ENCODE data around the gene DNAH14. TPM values are rescaled to one million over a fixed set of nuclear protein-coding genes. Genes with fewer than 3 reads are reported as not detected.
"Not testable (repeated sequence)": the region's sequence is repeated elsewhere in the genome, so short reads cannot be mapped to it uniquely, and the experiment has no call there.

The DNAH14 gene
- total RNA-seq, 1 donor from 2014 or later = 17.4 TPM

DNA sequence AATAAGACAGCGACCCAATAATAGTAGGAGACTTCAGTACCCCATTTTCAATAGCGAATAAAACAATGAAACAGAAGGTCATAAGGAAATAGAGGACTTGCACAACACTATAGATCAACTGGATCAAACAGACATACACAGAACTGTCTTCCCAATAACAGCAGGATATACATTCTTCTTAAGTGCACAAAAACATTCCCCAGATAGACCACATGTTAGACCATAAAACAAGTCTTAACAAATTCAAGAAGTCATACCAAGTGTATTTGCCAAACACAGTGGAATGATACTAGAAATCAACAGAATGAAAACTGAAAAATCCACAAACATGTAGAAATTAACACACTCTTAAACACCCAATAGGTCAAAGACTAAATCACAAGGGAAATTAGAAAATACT, 420.4 kb downstream of the DNAH14 start:
- no peak for DNase-seq

DNA sequence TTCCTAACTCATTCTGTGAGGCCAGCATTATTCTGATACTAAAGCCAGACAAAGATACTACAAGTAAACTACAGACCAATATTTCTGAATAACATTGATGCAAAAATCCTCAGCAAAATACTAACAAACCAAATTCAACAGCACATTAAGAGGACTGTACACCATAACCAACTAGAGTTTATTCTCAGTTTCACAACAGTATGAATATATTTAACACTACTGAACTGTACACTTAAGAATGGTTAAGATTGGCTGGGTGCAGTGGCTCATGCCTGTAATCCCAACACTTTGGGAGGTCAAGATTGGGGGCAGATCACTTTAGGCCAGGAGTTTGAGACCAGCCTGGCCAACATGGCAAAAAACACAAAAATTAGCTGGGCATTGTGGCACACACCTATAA, 421.4 kb downstream of the DNAH14 start:
- DNase-seq = no peak

- DNase-seq = no peak
Measured at GRCh38 chr1:225354906-225355305, 425.4 kb downstream of the DNAH14 start.

DNA sequence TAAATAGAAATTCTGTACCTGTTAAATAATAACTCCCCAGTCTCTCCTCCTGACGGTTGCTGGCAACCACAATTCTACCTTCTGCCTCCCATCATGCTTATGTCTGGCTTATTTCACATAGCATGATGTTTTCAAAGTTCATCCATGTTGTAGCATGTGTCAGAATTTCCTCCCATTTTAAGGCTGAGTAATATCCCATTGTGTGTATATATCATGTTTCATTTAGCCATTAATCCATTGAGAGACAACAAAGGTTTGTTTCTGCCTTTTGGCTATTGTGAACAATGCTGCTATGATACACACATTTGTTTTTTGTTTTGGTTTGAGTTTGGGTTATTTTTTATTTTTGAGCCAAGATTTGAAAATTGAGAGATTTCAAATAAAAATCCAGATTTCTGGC, 426.4 kb downstream of the DNAH14 start:
- DNase-seq = no peak

GRCh38 chr1:225360119-225360518, 430.6 kb downstream of the DNAH14 start:
- DNase-seq = no peak

DNA sequence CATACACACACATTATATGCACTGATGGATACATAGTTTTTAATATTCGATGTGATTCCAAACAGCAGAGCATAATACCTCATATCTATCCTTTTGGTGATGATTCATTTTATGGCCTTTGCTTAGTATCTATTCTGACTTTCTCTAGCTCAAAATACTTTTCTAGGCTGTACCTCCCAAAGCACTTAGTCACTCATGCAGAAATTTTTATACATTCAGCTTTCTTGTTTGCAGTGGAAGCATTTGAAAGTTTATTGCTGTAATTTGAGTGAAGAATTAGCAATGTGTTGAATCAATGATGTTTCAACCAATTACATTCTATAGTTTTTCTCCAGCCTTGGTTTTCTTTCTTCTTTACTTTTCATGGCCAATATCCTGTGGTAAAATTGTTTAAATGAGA, 431.7 kb downstream of the DNAH14 start:
- no peak for DNase-seq

GRCh38 chr1:225362805-225363204, 433.3 kb downstream of the DNAH14 start:
- no peak for DNase-seq

DNA sequence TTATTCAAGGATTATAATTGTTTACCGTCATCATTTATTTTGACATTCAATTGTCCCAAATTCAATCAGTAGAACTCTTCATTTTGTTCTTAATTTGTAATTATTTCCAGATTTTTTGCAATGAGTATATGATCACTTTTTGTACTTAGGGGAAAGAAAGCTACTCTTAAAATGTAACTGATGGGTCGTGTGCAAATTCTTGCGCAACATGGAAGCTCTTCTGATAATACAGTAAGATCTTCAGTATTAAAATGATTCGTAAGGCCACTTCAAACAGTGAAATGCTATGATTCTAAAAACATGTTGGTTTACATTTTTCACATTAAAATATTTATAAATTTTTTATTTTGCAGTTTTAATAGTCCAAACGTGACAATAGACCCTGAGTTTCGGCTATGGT, 435.0 kb downstream of the DNAH14 start:
- no peak for DNase-seq

DNA sequence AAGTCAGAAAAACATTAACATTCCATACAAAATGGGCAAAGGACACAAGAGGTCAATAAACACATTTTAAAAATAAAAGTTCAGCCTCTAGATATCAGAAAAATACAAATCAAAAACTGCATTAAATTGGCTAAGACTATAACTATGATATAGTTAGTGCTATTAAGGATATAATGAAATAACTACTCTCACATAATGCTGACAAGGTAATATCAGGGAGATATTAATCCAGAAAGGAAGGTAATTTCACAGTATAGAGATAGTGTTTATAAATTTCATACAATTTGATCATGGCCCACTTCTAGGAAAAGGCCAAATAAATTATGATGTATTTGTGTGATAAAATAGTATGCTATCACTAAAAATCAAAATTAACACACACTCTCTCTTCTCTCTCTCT, 436.5 kb downstream of the DNAH14 start:
- DNase-seq = no peak

- DNase-seq = no peak
Measured at GRCh38 chr1:225366552-225366951, 437.1 kb downstream of the DNAH14 start.

DNA sequence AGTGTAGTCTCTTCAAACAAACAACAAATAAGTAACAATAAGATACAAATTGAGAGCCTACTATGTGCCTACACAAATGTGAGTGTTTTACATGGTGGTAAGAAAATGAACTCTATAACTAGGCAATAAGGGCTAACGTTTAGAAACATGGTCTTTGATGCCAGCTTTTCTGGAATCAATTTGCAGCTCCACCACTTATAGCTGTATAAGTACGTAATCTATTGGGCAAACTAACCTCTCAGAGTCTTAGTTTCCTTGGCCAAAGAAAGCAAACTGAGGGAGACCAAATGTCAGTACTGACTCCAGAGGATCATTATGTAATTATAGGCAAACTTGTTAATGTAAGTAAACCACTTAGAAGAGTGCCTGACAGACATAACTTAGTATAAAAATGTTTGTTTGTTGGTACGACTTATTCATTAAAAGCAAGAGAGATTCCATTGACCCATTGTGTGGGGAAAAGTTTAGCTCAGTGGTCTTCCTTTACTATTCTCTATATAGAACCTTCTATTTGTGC, 438.6 kb downstream of the DNAH14 start:
- DNase-seq = no peak

DNA sequence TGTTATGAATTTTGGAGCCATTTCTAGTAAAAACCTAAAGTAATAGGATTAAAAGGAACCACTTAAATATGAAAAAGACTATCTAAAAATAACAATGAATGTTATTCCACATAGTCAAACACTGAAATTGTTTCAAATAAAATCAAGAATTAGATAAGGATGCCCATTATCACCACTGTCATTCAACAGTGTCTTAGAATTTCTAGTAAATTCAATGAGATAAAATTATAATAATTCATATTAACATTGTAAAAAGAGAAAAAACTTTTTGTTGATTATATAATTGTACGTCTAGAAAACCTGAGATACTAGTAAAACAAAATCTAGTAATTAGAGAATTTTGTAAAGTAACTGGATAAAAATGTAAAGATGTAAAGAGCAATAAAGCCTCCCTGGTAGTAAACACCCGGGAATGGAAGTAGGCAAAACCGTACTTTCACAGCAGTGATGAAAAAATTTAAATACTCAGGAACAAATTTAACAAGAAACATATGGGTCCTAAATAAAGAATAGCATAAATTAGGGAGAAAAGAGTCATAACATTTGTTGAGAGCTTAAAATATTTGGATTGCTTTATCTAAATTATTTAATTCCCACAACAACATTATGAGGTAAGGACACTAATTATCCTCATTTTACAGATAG, 442.0 kb downstream of the DNAH14 start:
- DNase-seq = no peak

DNA sequence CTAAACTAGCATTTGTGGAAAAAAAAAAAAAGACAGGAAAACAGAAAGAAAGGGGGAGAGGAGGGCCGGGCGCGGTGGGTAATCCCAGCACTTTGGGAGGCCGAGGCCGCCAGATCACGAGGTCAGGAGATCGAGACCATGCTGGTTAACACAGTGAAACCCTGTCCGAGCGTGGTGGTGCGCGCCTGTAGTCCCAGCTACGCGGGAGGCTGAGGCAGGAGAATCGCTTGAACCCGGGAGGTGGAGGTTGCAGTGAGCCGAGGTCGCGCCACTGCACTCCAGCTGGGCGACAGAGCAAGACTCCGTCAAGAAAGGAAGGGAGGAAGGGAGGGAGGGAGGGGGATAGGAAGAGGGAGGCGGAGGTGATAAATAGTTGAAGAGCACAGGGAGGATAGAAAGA, 443.7 kb downstream of the DNAH14 start:
- no peak for DNase-seq

DNA sequence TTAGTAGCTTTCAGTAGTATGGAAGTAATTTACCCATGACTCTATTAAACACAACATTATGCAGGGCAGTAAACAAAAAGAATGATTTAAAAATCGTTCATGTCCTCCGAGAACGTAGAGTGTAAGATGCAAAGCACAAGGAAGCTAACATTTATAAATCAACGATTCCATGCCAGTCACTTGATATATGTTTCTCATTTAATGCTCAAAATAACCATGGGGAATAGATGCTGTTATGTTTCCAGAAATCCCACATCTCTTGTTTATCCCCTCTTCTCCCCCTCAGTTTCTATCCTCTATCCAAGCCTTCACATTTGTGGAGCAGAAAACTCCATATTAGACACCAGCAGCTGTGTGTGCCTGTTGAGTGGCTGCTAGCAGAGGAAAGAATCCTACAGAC, 445.5 kb downstream of the DNAH14 start:
- no peak for DNase-seq

DNA sequence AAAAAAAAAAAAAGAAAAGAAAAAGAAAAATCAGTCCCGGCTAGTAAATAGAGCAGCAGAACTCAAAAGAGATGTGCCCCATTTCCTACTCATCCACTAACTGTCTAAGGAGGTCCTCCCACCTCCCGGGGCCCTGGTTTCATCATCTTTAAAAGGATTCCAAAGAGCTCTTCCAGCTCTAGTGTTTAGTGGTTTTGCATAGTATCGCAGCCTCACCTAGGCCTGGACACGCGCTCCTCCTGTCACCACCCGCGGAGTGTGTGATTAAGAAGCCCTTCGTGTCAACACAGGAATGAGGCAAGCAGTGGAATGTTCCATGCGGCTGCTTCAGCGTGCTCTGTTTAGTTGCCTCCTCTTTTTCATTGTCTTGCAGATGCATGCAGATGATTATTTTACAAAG, 449.4 kb downstream of the DNAH14 start:
- DNase-seq = no peak

GRCh38 chr1:225380691-225381090, 451.2 kb downstream of the DNAH14 start:
- DNase-seq = no peak

DNA sequence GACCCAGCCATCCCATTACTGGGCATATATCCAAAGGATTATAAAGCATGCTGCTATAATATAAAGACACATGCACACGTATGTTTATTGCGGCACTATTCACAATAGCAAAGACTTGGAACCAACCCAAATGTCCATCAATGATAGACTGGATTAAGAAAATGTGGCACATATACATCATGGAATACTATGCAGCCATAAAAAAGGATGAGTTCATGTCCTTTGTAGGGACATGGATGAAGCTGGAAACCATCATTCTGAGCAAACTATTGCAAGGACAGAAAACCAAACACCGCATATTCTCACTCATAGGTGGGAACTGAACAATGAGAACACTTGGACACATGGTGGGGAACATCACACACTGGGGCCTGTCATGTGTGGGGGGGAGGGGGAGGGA, 457.4 kb downstream of the DNAH14 start:
- DNase-seq = not testable (repeated sequence)

DNA sequence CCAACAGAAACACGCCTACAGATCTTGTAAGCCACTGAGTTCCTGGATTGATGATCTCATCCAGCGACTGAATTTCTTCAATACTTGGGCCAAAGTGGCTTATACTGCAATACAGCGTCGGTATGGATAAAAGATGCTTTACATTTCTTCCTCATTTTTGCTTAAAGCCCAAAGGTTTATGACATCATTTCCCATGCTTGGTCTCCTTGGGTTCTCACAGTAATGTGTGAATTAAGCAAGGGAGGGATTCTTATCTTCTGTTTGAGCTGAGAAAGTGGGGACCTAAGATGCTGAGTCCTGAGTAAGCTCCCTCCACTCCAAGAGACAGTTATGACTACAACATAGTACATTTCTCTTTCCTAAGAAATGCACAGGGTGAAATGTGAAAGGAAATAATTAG, 458.9 kb downstream of the DNAH14 start:
- no peak for DNase-seq

DNA sequence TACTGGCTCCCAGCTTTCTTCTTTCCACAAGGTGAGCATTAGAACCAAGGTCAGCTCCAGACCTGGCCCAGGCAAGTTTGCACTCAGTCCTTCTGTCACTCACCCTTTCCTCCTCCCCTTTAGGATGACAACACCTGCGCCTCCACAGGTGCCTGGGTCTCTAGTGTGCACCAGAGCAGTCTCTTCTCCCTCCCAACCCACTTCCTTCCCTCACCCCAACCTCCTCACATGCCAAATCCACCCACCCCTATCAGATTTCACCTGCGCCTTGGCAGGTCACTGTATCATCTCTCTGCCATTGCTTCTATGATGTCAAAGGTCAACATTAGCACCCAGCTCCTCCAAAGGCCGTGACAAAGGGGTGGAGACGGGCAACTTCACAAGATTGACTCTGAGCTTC, 460.4 kb downstream of the DNAH14 start:
- DNase-seq = no peak

DNA sequence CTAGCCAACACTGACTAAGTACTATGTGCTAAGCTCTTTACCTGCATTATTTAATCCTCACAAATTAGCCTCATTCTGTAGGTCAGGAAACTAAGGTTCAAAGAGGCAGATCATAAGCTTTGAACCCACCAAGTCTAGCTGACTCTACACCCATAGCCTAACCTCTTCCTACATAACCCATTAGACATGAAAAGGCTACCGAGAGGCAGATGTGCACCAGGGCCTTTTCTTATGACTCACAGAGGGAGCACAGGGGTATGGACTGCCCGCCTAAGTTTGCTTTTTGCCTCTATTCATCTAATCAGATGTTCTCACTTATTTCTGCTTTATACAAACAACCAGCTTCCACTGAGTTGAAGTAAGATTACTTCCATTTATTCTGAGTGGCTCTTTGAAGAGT, 466.9 kb downstream of the DNAH14 start:
- DNase-seq = no peak

DNA sequence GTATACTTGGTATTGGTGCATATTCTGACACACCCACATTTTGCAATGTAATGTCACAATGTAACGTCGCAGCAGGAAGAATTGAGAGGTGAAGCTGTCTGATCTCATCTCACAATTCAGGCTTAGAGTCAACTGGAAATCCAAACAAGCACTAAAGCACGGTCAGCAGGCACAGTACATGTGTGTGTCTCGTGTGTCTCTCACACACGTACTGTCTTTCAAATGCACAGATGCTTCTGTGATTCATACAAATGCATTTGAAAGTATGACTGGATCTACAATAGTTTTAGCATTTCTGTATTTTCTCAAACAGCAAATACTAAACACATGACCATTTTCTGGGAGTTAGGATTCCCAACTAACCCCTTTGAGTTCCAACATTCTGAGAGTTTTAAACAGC, 471.5 kb downstream of the DNAH14 start:
- DNase-seq = no peak

GRCh38 chr1:225406976-225407725, 477.7 kb downstream of the DNAH14 start:
- DNase-seq = no peak

GRCh38 chr1:225407755-225408154, 478.3 kb downstream of the DNAH14 start:
- no peak for DNase-seq

- DNase-seq = no peak
Measured at GRCh38 chr1:225408249-225408648, 478.8 kb downstream of the DNAH14 start.

Data from skin of body (tissue), 2 donors.